Spleen (tissue), 7 donors: ENCODE data around the gene SKIC2.

Experiments
- POLR2A ChIP-seq, 3 donors: fragments of 450-650 bp; IDR thresholded peaks; one replicate each; pipeline ENCODE4 v1.5.1; 2017; ENCODE audit warnings: antibody characterized with exemption in 3 of 3, mild to moderate bottlenecking in 1 of 3
- TF ChIP-seq, protein P1 (sequence below), 11 experiments: fragments of 200-600 bp in 7 of 11; fragments of 450-650 bp in 4 of 11; sonication (generic) in 4 of 11; IDR thresholded peaks in 8 of 11; conservative IDR thresholded peaks in 3 of 11; 1 replicate in 7 of 11; 2 replicates in 4 of 11; pipeline versions ENCODE4 v1.4.0 to v1.8.0; 2016 to 2021; ENCODE audit warnings: antibody characterized with exemption in 11 of 11, inconsistent platforms in 4 of 11, mild to moderate bottlenecking in 1 of 11
- donor health status: DM: no; HTN: no; CAD: no; lungs with moderate emphysema.
- donor health status: DM: no; HTN: no; CAD: no.
- donor health status: DM: no; HTN: no; CAD: no.

DNA sequence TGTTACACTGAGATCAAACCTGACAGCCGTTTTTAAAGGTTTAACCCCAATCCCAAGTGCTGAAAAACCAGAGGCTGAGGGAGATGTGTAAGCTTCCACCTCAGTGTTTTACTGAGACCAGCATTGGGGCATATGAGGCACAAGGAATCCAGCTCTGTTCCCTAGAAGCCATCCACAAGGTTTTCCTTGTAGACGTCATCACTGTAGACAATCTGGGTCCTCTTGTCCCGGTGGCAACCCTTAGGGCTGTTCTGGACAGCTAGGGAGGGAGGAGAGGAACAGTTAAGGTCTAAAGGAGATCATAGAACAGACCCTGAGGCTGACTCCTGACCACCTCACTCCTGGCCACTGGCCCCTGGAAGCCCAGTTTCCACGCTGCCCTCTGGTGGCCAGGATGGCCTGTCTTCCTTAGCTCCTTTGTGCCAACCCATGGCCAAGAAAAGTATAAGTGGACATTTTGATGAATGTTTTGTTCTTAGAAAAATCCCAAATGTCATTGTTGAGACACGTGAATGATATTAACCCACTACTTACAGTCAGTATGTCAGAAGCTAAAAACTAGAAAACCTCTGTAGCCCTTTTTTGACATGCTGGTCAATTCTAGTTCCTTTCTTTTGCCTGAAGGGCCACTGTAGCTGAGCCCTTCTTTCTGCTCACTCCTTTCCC, 6.7 kb upstream of the SKIC2 start:
- TF ChIP-seq, protein P1, sequence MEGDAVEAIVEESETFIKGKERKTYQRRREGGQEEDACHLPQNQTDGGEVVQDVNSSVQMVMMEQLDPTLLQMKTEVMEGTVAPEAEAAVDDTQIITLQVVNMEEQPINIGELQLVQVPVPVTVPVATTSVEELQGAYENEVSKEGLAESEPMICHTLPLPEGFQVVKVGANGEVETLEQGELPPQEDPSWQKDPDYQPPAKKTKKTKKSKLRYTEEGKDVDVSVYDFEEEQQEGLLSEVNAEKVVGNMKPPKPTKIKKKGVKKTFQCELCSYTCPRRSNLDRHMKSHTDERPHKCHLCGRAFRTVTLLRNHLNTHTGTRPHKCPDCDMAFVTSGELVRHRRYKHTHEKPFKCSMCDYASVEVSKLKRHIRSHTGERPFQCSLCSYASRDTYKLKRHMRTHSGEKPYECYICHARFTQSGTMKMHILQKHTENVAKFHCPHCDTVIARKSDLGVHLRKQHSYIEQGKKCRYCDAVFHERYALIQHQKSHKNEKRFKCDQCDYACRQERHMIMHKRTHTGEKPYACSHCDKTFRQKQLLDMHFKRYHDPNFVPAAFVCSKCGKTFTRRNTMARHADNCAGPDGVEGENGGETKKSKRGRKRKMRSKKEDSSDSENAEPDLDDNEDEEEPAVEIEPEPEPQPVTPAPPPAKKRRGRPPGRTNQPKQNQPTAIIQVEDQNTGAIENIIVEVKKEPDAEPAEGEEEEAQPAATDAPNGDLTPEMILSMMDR (IDR thresholded peaks at IDR 0.05 in 8 of 11, conservative IDR thresholded peaks at IDR 0.05 in 3 of 11), result peak; percentile 11 to 80 (median 68)
- no peak for TF ChIP-seq POLR2A (IDR thresholded peaks at IDR 0.05)
